Measurements from ENCODE around the gene PEPD.

GRCh38 chr19:33376941-33377557 lies 144.5 kb downstream of the PEPD start:
- TF ChIP-seq POLR2A (IDR thresholded peaks at IDR 0.05; ENCODE audit: low read length): no peak
- TF ChIP-seq GATA1 (IDR thresholded peaks at IDR 0.05; ENCODE audit: low read depth, low read length): no peak

Data from erythroblast (primary cell).